TTC549 (cell line): Measurements from ENCODE around the gene CD2.

Source experiments
- FAIRE-seq: peaks from 2 replicates; lab custom pipeline; 2012; peaks lifted over from hg19 to GRCh38; lab: Jason Lieb, UNC

CD2 gene

DNA sequence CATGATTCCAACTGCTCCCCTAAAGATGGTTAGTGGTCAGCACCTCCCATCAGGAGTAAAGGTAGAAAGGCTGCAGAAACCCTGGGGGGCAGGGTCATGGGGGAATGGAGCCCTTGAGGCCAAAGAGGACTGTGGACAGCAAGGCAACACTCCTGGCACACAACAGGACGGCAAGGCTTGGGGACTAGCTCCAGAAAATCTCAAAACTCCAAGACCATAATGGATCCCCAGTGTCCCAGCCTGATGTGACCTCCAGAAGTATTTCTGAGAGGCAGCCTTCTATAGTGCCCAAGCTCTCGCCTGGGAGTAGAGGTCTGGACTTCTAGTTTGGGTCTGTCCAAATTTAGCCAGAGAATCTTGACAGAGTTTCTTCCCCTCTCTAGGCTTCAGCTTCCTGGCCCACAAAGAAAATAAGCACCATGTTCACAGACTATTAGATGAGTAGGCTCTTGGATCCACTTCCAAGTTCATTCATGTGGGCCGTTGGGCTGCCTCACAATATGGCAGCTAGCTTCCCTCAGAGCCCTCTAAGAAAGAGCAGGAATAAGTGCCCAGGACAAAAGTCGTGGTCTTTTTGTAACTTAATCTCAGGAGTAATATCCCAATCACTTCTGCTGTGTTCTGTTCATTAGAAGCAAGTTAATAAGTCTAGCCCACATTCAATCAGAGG is 6.9 kb downstream of the CD2 start:
- no peak for FAIRE-seq

DNA sequence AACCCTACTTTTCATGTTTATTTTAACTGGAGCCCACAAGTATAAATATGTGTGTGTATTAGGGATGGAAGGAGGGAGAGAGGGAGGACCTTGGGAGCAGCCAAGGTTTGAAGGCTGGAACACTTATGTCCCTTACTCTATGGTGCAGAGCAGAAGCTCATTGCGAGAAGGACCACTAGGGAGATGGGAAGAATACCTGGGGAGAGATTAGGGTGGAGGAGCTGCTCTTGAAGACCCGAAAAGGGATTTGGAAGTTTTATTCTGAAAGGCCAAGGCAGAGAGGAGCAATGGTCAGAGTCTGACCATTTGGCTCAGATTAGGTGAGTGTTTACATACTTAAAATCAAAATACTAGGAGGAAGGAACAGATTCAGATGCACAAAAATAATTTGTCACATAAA is 8.1 kb downstream of the CD2 start:
- no peak for FAIRE-seq

GRCh38 chr1:116762781-116763115 is 8.5 kb downstream of the CD2 start:
- FAIRE-seq: no peak

DNA sequence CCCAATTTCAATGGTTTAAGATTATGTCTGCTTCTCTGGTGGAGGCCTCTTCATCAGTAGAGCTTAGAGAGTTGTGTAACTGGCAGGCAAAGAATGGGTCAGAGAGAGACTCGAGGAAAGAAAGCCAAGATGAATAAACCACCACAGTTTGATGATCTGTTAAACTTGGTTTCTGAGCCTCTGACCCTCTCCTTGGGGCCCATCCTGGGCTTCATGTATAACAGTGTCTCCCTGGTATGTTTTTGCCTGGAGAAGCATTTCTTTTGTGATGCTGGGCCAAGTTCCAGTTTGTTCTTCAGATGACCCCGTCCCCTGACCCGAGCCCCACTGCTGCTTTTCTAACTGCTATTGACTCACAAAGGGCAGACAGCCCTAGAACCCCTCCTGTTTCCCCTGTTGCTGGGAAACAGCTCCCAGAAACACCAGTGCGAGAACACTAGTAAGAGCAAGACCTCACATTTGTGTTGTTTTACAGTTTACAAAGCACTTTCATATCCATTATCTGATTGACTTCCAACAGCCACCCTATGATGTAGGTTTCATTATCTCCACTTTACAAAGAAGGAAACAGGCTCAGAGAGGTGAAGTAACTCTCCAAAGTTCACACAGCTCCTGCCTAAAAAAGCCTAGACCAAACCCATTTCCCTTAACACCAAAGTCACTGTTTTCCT is 9.0 kb downstream of the CD2 start:
- no peak for FAIRE-seq

DNA sequence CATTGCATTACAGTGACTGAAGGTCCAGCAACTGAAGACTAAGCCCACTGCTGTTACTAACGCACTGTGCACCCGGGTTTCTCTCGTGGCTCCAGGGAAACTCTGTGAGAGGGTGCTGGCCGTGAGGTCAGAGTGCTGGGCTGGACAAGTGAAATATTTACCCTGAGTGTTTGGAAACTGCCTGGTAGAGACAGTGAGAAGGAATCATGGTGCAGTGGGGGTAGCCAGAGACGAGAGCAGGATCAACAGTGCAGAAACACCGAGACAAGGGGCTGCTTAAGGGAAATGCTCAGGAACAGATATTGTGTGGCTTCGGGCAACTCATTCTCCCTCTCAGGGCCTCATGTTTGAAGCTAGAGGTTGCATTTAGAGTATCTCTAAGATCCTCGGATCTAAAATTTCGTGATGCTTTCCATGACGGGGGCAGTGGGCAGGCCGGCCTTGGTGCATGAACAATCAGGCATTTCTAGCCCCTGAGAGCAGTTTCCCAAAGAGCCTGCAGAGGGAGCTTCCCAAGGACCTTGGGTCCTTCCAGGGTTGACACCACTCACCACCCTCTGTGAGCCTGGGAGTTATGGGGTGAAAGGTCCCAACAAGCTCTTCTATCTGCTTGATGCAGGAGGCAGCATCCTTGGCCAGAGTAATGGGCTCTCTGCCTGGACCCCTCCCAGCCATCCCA is 9.7 kb downstream of the CD2 start:
- FAIRE-seq: no peak

DNA sequence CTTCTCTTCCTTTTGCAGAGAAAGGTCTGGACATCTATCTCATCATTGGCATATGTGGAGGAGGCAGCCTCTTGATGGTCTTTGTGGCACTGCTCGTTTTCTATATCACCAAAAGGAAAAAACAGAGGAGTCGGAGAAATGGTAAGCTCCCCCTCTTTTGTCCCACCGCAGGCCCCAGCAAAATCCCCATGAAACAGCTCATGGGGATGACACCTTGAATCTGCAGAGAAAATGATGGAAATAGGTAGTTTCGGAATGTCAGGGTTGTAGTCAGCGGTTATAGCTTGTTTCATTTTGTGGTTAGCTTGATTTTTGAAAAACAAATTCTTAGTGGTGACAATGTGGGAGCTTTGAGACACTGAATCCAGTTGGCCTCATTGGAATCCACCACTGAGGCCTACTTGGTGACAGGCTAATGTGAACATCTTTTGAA is 10.3 kb downstream of the CD2 start:
- FAIRE-seq: no peak

DNA sequence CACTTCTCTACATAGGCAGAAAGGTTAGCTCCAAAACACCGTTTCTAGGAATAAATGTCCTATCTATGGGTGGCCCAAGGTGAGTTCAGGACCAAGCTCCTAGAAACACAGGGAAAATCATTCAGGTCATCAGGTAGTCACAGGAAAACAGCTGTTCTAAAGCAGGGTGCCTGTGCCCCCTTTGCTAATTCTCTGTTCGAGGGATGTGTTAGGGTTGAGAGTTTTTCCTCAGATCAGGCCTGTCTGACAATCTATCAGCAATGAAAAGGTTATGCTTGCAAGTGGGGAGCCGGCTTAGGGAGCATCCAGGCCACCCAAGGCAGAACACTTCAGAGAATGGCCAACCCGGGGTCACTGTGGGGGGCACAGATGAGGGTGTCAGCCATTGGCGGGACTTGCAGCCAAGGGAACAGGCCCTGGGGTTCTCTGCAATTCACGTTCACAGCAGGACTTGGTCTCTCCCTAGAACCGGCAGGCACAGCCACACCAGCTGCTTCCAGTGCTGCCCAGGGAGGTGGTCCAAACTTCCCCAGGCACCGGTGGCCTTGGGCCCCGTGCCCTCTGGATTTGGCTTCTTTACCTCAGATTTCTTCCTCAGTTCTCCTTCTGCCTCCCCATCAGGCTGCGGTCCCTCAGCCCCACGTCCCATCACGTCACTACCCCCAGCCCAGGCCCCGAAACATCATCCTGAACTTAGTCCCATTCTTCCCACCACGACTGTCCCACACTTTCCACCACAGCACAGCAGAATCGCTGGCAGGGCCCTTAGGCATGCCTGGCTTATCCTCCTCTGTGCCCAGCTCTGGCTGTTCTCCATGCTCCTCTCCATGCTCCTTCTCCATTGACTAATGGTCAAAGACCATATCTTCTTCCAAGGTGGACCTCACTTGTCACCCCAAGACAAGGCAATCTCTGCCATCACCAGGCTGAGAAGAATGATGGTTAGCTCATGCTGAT is 11.0 kb downstream of the CD2 start:
- FAIRE-seq: no peak

DNA sequence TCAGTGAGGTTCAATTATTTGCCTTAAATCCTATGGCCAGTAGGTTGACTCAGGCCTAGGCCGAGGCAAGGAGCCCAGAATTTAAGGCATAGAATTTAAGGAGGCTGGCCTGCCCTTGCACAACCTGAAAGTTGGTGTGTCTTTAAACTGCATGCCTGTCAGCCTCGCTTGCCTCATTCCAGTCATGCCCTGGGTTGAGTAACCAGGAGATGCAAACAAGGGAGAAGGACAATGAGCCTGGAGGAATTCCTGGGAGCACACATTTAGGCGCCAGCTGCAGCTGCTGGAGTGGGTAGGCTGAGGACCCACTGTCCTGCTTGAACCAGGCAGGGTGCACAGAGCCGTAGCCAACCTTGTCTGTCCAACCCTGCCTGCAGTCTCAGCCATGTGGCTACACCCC is 11.7 kb downstream of the CD2 start:
- FAIRE-seq: no peak

- no peak for FAIRE-seq
Observed at GRCh38 chr1:116766616-116767469, 12.6 kb downstream of the CD2 start.

- FAIRE-seq: no peak
Observed at GRCh38 chr1:116767782-116768382, 13.7 kb downstream of the CD2 start.

- no peak for FAIRE-seq
Observed at GRCh38 chr1:116768416-116769103, 14.3 kb downstream of the CD2 start.

DNA sequence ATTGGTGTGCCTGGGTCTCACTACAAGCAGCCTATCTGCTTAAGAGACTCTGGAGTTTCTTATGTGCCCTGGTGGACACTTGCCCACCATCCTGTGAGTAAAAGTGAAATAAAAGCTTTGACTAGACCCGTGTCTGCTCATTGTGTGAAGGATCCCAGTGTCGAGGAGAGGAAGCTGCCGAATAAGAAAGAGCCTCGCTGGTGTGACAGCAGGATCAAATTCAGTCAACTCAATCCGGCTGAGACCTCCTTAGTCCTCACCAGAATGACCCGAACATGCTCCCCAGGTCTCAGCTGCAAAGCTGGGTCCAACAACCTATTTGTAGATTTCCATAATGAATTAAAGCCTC is 14.8 kb downstream of the CD2 start:
- FAIRE-seq: no peak

DNA sequence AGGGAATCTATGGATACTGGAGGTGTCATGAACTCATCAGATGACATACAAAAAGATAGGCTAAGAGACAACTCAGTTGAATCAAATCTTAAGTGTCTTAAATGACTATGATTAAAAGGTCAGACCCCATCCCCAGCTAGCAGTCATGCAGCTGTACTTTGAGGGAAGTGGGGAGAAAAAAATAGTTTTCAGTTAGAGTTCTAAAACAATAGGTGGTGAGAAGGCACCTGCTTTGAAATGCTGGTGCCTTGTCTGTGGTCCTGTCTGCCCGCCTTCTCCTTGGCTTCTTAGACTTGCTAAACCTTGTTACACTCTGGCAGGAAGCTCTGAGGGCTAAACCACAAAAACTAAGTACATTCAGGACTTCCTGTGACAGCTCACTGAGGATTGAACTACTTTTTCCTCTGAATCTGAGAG is 15.3 kb downstream of the CD2 start:
- no peak for FAIRE-seq

DNA sequence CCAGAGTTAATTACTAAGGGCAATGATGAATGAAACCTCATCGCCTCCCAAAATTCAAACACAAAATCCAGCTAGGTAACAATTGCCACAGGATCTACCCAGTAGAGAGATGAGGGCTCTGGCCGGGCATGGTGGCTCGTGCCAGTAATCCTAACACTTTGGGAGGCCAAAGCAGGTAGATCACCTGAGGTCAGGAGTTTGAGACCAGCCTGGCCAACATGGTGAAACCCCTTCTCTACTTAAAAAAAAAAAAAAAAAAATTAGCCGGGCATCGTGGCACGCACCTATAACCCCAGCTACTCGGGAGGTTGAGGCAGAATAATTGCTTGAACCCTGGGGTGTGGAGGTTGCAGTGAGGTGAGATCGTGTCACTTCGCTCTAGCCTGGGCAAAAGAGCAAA is 15.8 kb downstream of the CD2 start:
- FAIRE-seq: no peak

DNA sequence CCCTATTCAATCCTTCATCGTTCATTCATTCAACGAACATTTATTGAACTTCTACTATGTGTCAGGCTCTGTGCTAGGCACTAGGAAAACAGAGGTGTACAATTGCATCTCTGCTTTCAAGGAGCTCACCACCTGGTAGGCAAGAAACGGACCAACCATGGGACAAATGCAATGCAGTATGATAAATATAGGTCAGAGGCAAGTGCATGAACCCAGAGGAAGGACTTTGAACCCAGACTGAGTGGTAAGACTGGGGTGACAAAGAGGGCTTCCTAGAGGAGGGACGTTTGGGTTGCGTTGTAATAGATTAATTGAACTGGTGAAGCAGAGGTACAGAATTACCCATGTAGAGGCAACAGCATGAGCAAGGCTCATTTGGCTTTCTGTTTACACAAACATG is 16.4 kb downstream of the CD2 start:
- FAIRE-seq: no peak

DNA sequence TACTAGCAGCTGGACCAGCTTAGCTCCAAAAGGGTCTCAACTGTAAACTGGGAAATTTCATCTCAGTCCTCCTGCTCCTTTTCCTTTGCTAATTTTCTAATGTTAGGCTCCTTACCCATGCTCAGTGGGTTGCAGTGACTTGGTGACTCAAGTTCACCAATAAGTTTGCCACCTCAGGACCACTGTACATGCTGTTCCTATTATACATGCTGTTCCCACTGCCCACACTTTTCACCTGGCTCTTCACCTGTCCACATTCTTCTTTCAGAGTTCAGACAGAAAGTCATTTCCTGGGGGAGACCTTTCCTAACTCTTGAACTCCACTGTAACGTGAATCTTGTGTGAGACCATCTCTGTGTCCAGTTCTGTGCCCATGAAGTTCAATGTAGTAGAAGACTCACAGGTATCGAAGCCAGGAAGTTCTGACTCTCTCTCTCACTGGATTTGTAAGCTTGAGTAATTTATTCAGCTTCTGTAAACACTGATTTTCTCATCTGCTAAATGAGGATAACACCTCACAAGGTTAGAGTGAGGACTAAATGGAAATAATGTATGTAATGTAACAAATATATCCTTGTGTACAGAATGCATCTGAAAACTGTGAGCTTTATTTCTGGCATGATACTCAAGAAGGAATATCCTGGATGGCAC is 17.9 kb downstream of the CD2 start:
- FAIRE-seq: no peak

GRCh38 chr1:116772648-116773045 is 18.4 kb downstream of the CD2 start:
- no peak for FAIRE-seq

DNA sequence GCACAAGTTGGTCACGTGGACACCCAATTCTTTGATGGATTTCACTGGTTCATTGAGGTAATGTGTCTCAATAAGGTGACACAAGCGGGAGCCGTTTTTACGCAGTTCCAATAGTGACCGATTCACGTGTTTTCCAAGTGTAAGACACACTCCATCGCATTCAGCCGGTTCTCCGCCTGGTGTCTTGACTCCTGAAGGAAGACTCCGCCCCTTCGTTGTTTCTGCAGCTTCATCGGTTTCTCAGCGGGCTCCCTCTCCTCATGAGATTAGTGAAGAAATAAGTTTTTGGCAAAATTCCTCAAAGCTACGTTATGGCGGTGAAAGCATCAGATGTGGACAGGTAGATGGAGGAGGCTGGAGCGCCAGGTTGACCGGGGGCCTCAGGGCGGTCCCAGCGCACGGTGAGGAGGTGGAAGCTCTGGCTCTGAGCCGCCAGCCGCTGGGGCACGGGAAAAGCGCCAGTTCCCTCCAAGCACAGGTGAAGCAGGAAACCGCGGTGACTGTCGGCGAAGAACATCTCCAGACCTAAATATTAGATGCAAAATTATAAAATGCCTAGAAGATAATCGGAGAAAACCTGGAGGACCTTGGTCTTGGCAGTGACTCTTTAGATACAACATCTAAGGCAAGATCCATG is 21.0 kb downstream of the CD2 start:
- FAIRE-seq: no peak
